ENCODE measurements around the gene ZNF574.

Gene ZNF574

GRCh38 chr19:42121036-42121621 lies 45.2 kb downstream of the ZNF574 start:
- Histone ChIP-seq H3K27me3 (ENCODE audit: control insufficient read depth, low read length) (no peaks in the 10 kb centered on the region), H3K4me1 (ENCODE audit: control insufficient read depth, low read length) (peaks cover 100% of the 10 kb centered on the region), H3K4me2 (ENCODE audit: low read length) (peak overlapping the region; percentile 87), H3K9me3 (ENCODE audit: control insufficient read depth, insufficient read depth, low read length) (no peaks in the 10 kb centered on the region), H3K79me2 (ENCODE audit: control insufficient read depth, low read length) (peaks cover 57% of the 10 kb centered on the region), H3K27ac (ENCODE audit: low read depth, low read length) (peak overlapping the region; percentile 98), H3K4me3 (ENCODE audit: low read length) (peak overlapping the region; percentile 73), H4K20me1 (ENCODE audit: control insufficient read depth, insufficient read depth, low read depth, low read length) (no peaks in the 10 kb centered on the region), H3K36me3 (ENCODE audit: control insufficient read depth, low read length) (peaks cover 91% of the 10 kb centered on the region), H3F3A (ENCODE audit: control insufficient read depth, insufficient read depth) (peaks cover 54% of the 10 kb centered on the region), H3K9me2 (replicated peaks; ENCODE audit: control insufficient read depth, low read length) (no peaks in the 10 kb centered on the region)
- no peak for TF ChIP-seq EZH2phosphoT487 (IDR thresholded peaks at IDR 0.05; ENCODE audit: borderline replicate concordance, low read length)
- no peak for TF ChIP-seq CTCF (IDR thresholded peaks at IDR 0.05; ENCODE audit: low read depth, low read length, poor library complexity, severe bottlenecking)

GRCh38 chr19:42121656-42122069 lies 45.7 kb downstream of the ZNF574 start:
- H3K79me2 ChIP-seq (ENCODE audit: control insufficient read depth, low read length), result peaks cover 62% of the 10 kb centered on the region
- peak overlapping the region; percentile 98 for H3K27ac ChIP-seq (ENCODE audit: low read depth, low read length)
- no peaks in the 10 kb centered on the region for H3K9me3 ChIP-seq (ENCODE audit: control insufficient read depth, insufficient read depth, low read length)
- no peaks in the 10 kb centered on the region for H3K27me3 ChIP-seq (ENCODE audit: control insufficient read depth, low read length)
- peaks cover 49% of the 10 kb centered on the region for H3F3A ChIP-seq (ENCODE audit: control insufficient read depth, insufficient read depth)
- peaks cover 100% of the 10 kb centered on the region for H3K4me1 ChIP-seq (ENCODE audit: control insufficient read depth, low read length)
- H3K36me3 ChIP-seq (ENCODE audit: control insufficient read depth, low read length), result peaks cover 91% of the 10 kb centered on the region
- peak overlapping the region; percentile 73 for H3K4me3 ChIP-seq (ENCODE audit: low read length)
- H3K9me2 ChIP-seq (replicated peaks; ENCODE audit: control insufficient read depth, low read length), result no peaks in the 10 kb centered on the region
- H3K4me2 ChIP-seq (ENCODE audit: low read length), result peak overlapping the region; percentile 87
- TF ChIP-seq EZH2phosphoT487 (IDR thresholded peaks at IDR 0.05; ENCODE audit: borderline replicate concordance, low read length) (no peak), CTCF (IDR thresholded peaks at IDR 0.05; ENCODE audit: low read depth, low read length, poor library complexity, severe bottlenecking) (no peak)
- H4K20me1 ChIP-seq (ENCODE audit: control insufficient read depth, insufficient read depth, low read depth, low read length), result no peaks in the 10 kb centered on the region

GRCh38 chr19:42122691-42123607 lies 47.0 kb downstream of the ZNF574 start:
- peak overlapping the region; percentile 87 for H3K4me2 ChIP-seq (ENCODE audit: low read length)

More at GRCh38 chr19:42122691-42123607, 47.0 kb downstream of the ZNF574 start:
- H3K4me1 ChIP-seq (ENCODE audit: control insufficient read depth, low read length), result peaks cover 100% of the 10 kb centered on the region
- H3K9me2 ChIP-seq (replicated peaks; ENCODE audit: control insufficient read depth, low read length), result no peaks in the 10 kb centered on the region
- peaks cover 40% of the 10 kb centered on the region for H3F3A ChIP-seq (ENCODE audit: control insufficient read depth, insufficient read depth)
- peak overlapping the region; percentile 73 for H3K4me3 ChIP-seq (ENCODE audit: low read length)
- H3K9me3 ChIP-seq (ENCODE audit: control insufficient read depth, insufficient read depth, low read length), result no peaks in the 10 kb centered on the region
- H4K20me1 ChIP-seq (ENCODE audit: control insufficient read depth, insufficient read depth, low read depth, low read length), result no peaks in the 10 kb centered on the region
- H3K27me3 ChIP-seq (ENCODE audit: control insufficient read depth, low read length), result no peaks in the 10 kb centered on the region
- H3K36me3 ChIP-seq (ENCODE audit: control insufficient read depth, low read length), result peaks cover 88% of the 10 kb centered on the region
- H3K79me2 ChIP-seq (ENCODE audit: control insufficient read depth, low read length), result peaks cover 71% of the 10 kb centered on the region
- peak; percentile 50 for TF ChIP-seq CTCF (IDR thresholded peaks at IDR 0.05; ENCODE audit: low read depth, low read length, poor library complexity, severe bottlenecking)
- no peak for TF ChIP-seq EZH2phosphoT487 (IDR thresholded peaks at IDR 0.05; ENCODE audit: borderline replicate concordance, low read length)
- peak overlapping the region; percentile 98 for H3K27ac ChIP-seq (ENCODE audit: low read depth, low read length)

Measured in DOHH2 (cell line).